SU-DHL-6 (cell line): ENCODE measurements around the gene ARID5B.

Source experiments
- H2AFZ ChIP-seq: fragments of 200-600 bp; sonication (generic); 2 replicates; pipeline ENCODE4 v1.6.1; 2014; ENCODE audit warnings: low read depth, mild to moderate bottlenecking, moderate library complexity, mixed read lengths, antibody characterized with exemption, low read length; ENCODE audit not compliant: severe bottlenecking
- H3F3A ChIP-seq: fragments of 200-600 bp; shearing (Covaris generic); 2 replicates; pipeline ENCODE4 v1.6.0; 2016; ENCODE audit warnings: antibody characterized with exemption, mild to moderate bottlenecking; ENCODE audit not compliant: insufficient read depth
- H3K27ac ChIP-seq: fragments of 200-600 bp; sonication (generic); 2 replicates; pipeline ENCODE4 v1.5.1; 2016; ENCODE audit warnings: low read depth, mild to moderate bottlenecking, low read length, moderate library complexity, mixed read lengths
- H3K27me3 ChIP-seq: fragments of 200-600 bp; sonication (generic), shearing (Covaris generic); 2 replicates; pipeline ENCODE4 v1.6.0; 2014; ENCODE audit warnings: mild to moderate bottlenecking, low read length
- H3K36me3 ChIP-seq: fragments of 200-600 bp; sonication (generic); 2 replicates; pipeline ENCODE4 v1.6.1; 2014; ENCODE audit warnings: mild to moderate bottlenecking, low read length, mixed read lengths
- H3K4me2 ChIP-seq: fragments of 300-600, 200-600 bp; shearing (Covaris generic), sonication (generic); 2 replicates; pipeline ENCODE4 v1.6.0; 2014; ENCODE audit warnings: low read length, low read depth, mild to moderate bottlenecking; ENCODE audit not compliant: poor library complexity, severe bottlenecking
- H3K4me3 ChIP-seq: fragments of 200-600 bp; sonication (generic); 2 replicates; pipeline ENCODE4 v1.5.1; 2014; ENCODE audit warnings: antibody characterized with exemption, low read length, mild to moderate bottlenecking, mixed read lengths; ENCODE audit not compliant: insufficient read depth, poor library complexity, severe bottlenecking
- H3K79me2 ChIP-seq: fragments of 200-600 bp; sonication (generic); 2 replicates; pipeline ENCODE4 v1.6.1; 2014; ENCODE audit warnings: mild to moderate bottlenecking, low read length, moderate library complexity; ENCODE audit not compliant: insufficient read depth
- H3K9ac ChIP-seq: fragments of 200-600 bp; sonication (generic); 2 replicates; pipeline ENCODE4 v1.7.0; 2014; ENCODE audit warnings: mild to moderate bottlenecking, low read length
- H3K9me2 ChIP-seq: fragments of 200-600 bp; sonication (generic); replicated peaks from 2 replicates; pipeline ENCODE4 v1.6.1; 2014; ENCODE audit warnings: low read length; ENCODE audit not compliant: insufficient read depth
- H3K9me3 ChIP-seq: fragments of 200-600 bp; sonication (generic); 2 replicates; pipeline ENCODE4 v1.6.1; 2014; ENCODE audit warnings: low read length, mixed read lengths; ENCODE audit not compliant: insufficient read depth
- H4K20me1 ChIP-seq: fragments of 200-600 bp; sonication (generic); 2 replicates; pipeline ENCODE4 v1.6.1; 2014; ENCODE audit warnings: low read depth, mild to moderate bottlenecking, antibody characterized with exemption, low read length, moderate library complexity, mixed read lengths
- CTCF ChIP-seq: fragments of 200-600 bp; sonication (generic); IDR thresholded peaks from one replicate; pipeline ENCODE4 v1.5.1; 2017; ENCODE audit warnings: antibody characterized with exemption, mild to moderate bottlenecking, low read length, moderate library complexity; ENCODE audit not compliant: insufficient read depth, poor library complexity, severe bottlenecking
- EZH2phosphoT487 ChIP-seq: fragments of 200-600 bp; sonication (generic), shearing (Covaris generic); conservative IDR thresholded peaks from 2 replicates; pipeline ENCODE4 v1.6.1; 2018; ENCODE audit warnings: mild to moderate bottlenecking, antibody characterized with exemption, low read length, moderate library complexity, mixed read lengths

ARID5B gene

GRCh38 chr10:61967298-61967697 lies 65.8 kb downstream of the ARID5B start:
- peak overlapping the region; percentile 89 for H3K4me2 ChIP-seq
- peaks cover 49% of the 10 kb centered on the region for H3F3A ChIP-seq
- 0 out of 2 replicates have a peak, but pooled peaks cover 8% of the 10 kb centered on the region for H3K36me3 ChIP-seq
- no peaks in the 10 kb centered on the region for H3K27me3 ChIP-seq
- no peak overlapping the region for H3K4me3 ChIP-seq
- TF ChIP-seq CTCF: no peak
- no peak for TF ChIP-seq EZH2phosphoT487
- no peaks in the 10 kb centered on the region for H3K9me3 ChIP-seq
- peaks cover 95% of the 10 kb centered on the region for H3K79me2 ChIP-seq
- H3K9me2 ChIP-seq: no peaks in the 10 kb centered on the region
- peak overlapping the region; percentile 99 for H3K27ac ChIP-seq
- H4K20me1 ChIP-seq: no peaks in the 10 kb centered on the region
- peak overlapping the region; percentile 58; the same call in 1 of the 2 replicates for H3K9ac ChIP-seq
- no peak overlapping the region for H2AFZ ChIP-seq

- peak overlapping the region; percentile 45 for H3K4me2 ChIP-seq
- H3K9me2 ChIP-seq: no peaks in the 10 kb centered on the region
- H3F3A ChIP-seq: peaks cover 46% of the 10 kb centered on the region
- H3K9ac ChIP-seq: peak overlapping the region; percentile 19
- no peaks in the 10 kb centered on the region for H3K9me3 ChIP-seq
- peak overlapping the region; percentile 99 for H3K27ac ChIP-seq
- no peak overlapping the region for H3K4me3 ChIP-seq
- H4K20me1 ChIP-seq: no peaks in the 10 kb centered on the region
- TF ChIP-seq CTCF (no peak), EZH2phosphoT487 (no peak)
- H3K36me3 ChIP-seq: 0 out of 2 replicates have a peak, but pooled peaks cover 8% of the 10 kb centered on the region
- H3K27me3 ChIP-seq: no peaks in the 10 kb centered on the region
- H2AFZ ChIP-seq: no peak overlapping the region
- peaks cover 94% of the 10 kb centered on the region for H3K79me2 ChIP-seq
These were observed 68.9 kb downstream of the ARID5B start for GRCh38 chr10:61970182-61971002.

GRCh38 chr10:61971003-61971325 lies 69.5 kb downstream of the ARID5B start:
- H3K4me2 ChIP-seq: peak overlapping the region; percentile 45
- H2AFZ ChIP-seq: no peak overlapping the region

More at GRCh38 chr10:61971003-61971325, 69.5 kb downstream of the ARID5B start:
- H3K36me3 ChIP-seq: peaks cover 11% of the 10 kb centered on the region; the same call in 1 of the 2 replicates
- peaks cover 94% of the 10 kb centered on the region for H3K79me2 ChIP-seq
- no peaks in the 10 kb centered on the region for H3K9me3 ChIP-seq
- peak overlapping the region; percentile 19 for H3K9ac ChIP-seq
- no peaks in the 10 kb centered on the region for H3K9me2 ChIP-seq
- no peak overlapping the region for H3K4me3 ChIP-seq
- H3K27me3 ChIP-seq: no peaks in the 10 kb centered on the region
- H3K27ac ChIP-seq: peak overlapping the region; percentile 99
- no peak for TF ChIP-seq EZH2phosphoT487
- no peak for TF ChIP-seq CTCF
- H3F3A ChIP-seq: peaks cover 46% of the 10 kb centered on the region
- no peaks in the 10 kb centered on the region for H4K20me1 ChIP-seq
